Measurements from ENCODE around the gene AASS. TPM values are rescaled to one million over a fixed set of nuclear protein-coding genes. Genes with fewer than 3 reads are reported as not detected.

The AASS gene
- total and polyA plus RNA-seq, 10 of the 15 experiments (the other 5 are each of a cell fraction or from before 2014, with no cell fraction given), result 0.09 to 8.0 (median 0.39) TPM

DNA sequence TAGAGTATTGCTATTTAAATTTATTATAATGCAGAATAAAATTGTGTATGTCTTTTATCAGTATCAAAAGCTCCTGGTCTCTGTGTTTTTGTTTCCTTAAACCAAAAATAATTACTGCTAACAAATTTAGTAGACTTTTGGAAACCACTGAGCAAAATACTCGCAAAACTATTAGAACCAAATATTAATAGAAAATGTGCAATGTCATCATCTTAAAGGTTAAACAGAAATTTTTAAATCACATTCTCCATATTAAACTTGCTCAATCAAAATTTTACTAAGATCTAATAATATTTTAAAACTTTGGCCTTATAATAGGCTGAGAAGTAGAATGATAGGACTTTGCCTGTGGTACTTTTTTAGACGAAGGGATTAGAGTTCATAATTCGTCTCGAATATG, 48.4 kb downstream of the AASS start:
- Histone ChIP-seq H3K27me3 (replicated peaks in 1 of 2; ENCODE audit: control insufficient read depth in 2 of 2, insufficient read depth in 2 of 2, low read length in 1 of 2) (no peaks in the 10 kb centered on the region), H3K36me3 (ENCODE audit: control insufficient read depth in 2 of 2, insufficient read depth in 2 of 2, low read length in 1 of 2) (no peaks in the 10 kb centered on the region), H4K20me1 (ENCODE audit: control insufficient read depth, insufficient read depth) (no peaks in the 10 kb centered on the region), H3K4me2 (ENCODE audit: control insufficient read depth, insufficient read depth) (no peak overlapping the region), H2AFZ (ENCODE audit: control insufficient read depth, low read depth, low read length) (no peak overlapping the region), H3K9me3 (replicated peaks; ENCODE audit: control insufficient read depth, insufficient read depth, low read length) (no peaks in the 10 kb centered on the region), H3K27ac (ENCODE audit: control insufficient read depth, insufficient read depth) (no peak overlapping the region), H3K79me2 (ENCODE audit: control insufficient read depth, insufficient read depth, low read length) (no peaks in the 10 kb centered on the region), H3K4me1 (ENCODE audit: control insufficient read depth, insufficient read depth, low read length) (no peaks in the 10 kb centered on the region), H3K4me3 (no peak overlapping the region), H3K9ac (ENCODE audit: control insufficient read depth, insufficient read depth, low read length) (no peak overlapping the region)
- TF ChIP-seq FOXK2 (IDR thresholded peaks at IDR 0.05), result no peak
- TF ChIP-seq BMI1 (IDR thresholded peaks at IDR 0.05; ENCODE audit: borderline replicate concordance), result no peak
- no peak for TF ChIP-seq RAD51 (IDR thresholded peaks at IDR 0.05)
- TF ChIP-seq NR2C2 (IDR thresholded peaks at IDR 0.05; ENCODE audit: borderline replicate concordance, control insufficient read depth, insufficient read length, low read depth), result no peak
- TF ChIP-seq, protein P1, sequence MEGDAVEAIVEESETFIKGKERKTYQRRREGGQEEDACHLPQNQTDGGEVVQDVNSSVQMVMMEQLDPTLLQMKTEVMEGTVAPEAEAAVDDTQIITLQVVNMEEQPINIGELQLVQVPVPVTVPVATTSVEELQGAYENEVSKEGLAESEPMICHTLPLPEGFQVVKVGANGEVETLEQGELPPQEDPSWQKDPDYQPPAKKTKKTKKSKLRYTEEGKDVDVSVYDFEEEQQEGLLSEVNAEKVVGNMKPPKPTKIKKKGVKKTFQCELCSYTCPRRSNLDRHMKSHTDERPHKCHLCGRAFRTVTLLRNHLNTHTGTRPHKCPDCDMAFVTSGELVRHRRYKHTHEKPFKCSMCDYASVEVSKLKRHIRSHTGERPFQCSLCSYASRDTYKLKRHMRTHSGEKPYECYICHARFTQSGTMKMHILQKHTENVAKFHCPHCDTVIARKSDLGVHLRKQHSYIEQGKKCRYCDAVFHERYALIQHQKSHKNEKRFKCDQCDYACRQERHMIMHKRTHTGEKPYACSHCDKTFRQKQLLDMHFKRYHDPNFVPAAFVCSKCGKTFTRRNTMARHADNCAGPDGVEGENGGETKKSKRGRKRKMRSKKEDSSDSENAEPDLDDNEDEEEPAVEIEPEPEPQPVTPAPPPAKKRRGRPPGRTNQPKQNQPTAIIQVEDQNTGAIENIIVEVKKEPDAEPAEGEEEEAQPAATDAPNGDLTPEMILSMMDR (IDR thresholded peaks at IDR 0.05 in 2 of 3, conservative IDR thresholded peaks at IDR 0.05 in 1 of 3; ENCODE audit: control insufficient read depth in 2 of 3, extremely low read depth in 1 of 3, insufficient read depth in 1 of 3, low read depth in 3 of 3, low read length in 3 of 3), result no peak
- TF ChIP-seq ZNF217 (IDR thresholded peaks at IDR 0.05), result no peak
- no peak for TF ChIP-seq IRF4 (IDR thresholded peaks at IDR 0.05; ENCODE audit: low read depth, low read length)
- SMC1A ChIA-PET (ENCODE audit: uncharacterized antibody, unreplicated experiment), result interaction anchor here (1.4 to 3.2 kb wide), 2 partner anchors 433 to 439 kb away, joined by 5 to 36 read pairs; no protein-coding TSS in a partner anchor
- BruUV-seq (replicated peaks), result no TSS peak
- POLR2A ChIA-PET, result no interaction called here
- 79% methylated on average over 4 of the region's 4 CpGs for WGBS (ENCODE audit: insufficient coverage, insufficient replicate concordance, low lambda C conversion rate, missing lambda C conversion rate)
- RAD21 ChIA-PET (ENCODE audit: unreplicated experiment), result interaction anchor here (1.5 kb wide), 1 partner anchor 433 kb away, joined by 5 read pairs; no protein-coding TSS in a partner anchor
- FAIRE-seq (no peak), DNase-seq (ENCODE audit: low read depth, low spot score) (no peak), ATAC-seq (no peak)
- intact Hi-C loops (cut with micrococcal nuclease; ENCODE audit: unreplicated experiment) (no loop called here), in situ Hi-C loops (cut with MboI) (no loop called here)
- CTCF ChIA-PET, result interaction anchor here (0.6 to 3.8 kb wide), 5 partner anchors 17 to 573 kb away, joined by 3 to 108 read pairs (median 3); no protein-coding TSS in a partner anchor

Measured in GM12878 (cell line).